Renal cortical epithelial cell (primary cell): ENCODE results near the gene ERBIN. TPM values are rescaled to one million over a fixed set of nuclear protein-coding genes. Genes with fewer than 3 reads are reported as not detected.

Experiments
- total RNA-seq: library from RNA; depleted of rRNA; stranded (reverse); fragments of >200 nt; gene quantifications from 2 replicates; pipeline ENCODE4 v1.2.3, GENCODE V29; 2014

The ERBIN gene
- total RNA-seq, 1 donor from 2014 or later, result 104 TPM

Other genes with a start within 250 kb of the ERBIN start
- gene SGTB, start 204.5 kb upstream of the ERBIN start, total RNA-seq, result 10.0 and 13.5 TPM in 2 replicates
- gene NLN, start 204.4 kb upstream of the ERBIN start, total RNA-seq, result 67.6 and 69.8 TPM in 2 replicates
- 26.7 and 80.5 TPM in 2 replicates for gene SREK1, start 217.7 kb downstream of the ERBIN start, total RNA-seq